Spleen (tissue), 11 donors: ENCODE results near the gene PIBF1. TPM values are rescaled to one million over a fixed set of nuclear protein-coding genes. Genes with fewer than 3 reads are reported as not detected.
"Not testable (repeated sequence)": the region's sequence is repeated elsewhere in the genome, so short reads cannot be mapped to it uniquely, and the experiment has no call there.

Experiments
- DNase-seq: peaks from one replicate; pipeline ENCODE4 v3.0.0-alpha.2; 2020
- H3K27ac ChIP-seq, 8 donors: fragments of 200-600 bp; sonication (generic) in 7 of 8; 1 replicate in 4 of 8; 2 replicates in 4 of 8; pipeline versions ENCODE4 v1.5.0 to v1.8.0; 2016 to 2021; ENCODE audit warnings: inconsistent platforms in 4 of 8, mild to moderate bottlenecking in 4 of 8, moderate library complexity in 1 of 8
- H3K27me3 ChIP-seq, 7 donors: fragments of 200-600 bp; sonication (generic) in 6 of 7; replicated peaks in 1 of 7; 1 replicate in 4 of 7; 2 replicates in 3 of 7; pipeline versions ENCODE4 v1.5.0 to v1.8.0; 2016 to 2021; ENCODE audit warnings: inconsistent platforms in 3 of 7, mild to moderate bottlenecking in 1 of 7
- H3K36me3 ChIP-seq, 6 donors: fragments of 200-600 bp; sonication (generic) in 5 of 6; 1 replicate in 4 of 6; 2 replicates in 2 of 6; pipeline versions ENCODE4 v1.5.0 to v1.8.0; 2016 to 2021; ENCODE audit warnings: inconsistent platforms in 2 of 6
- H3K4me1 ChIP-seq, 6 donors: fragments of 200-600 bp; sonication (generic) in 5 of 6; 1 replicate in 3 of 6; 2 replicates in 3 of 6; pipeline versions ENCODE4 v1.5.0 to v1.8.0; 2016 to 2021; ENCODE audit warnings: inconsistent platforms in 3 of 6
- H3K4me3 ChIP-seq, 8 donors: fragments of 200-600 bp; sonication (generic) in 7 of 8; 1 replicate in 4 of 8; 2 replicates in 4 of 8; pipeline versions ENCODE4 v1.5.0 to v1.8.0; 2016 to 2021; ENCODE audit warnings: inconsistent platforms in 4 of 8, mild to moderate bottlenecking in 4 of 8, moderate library complexity in 2 of 8
- H3K9me3 ChIP-seq, 8 donors: fragments of 200-600 bp; sonication (generic) in 7 of 8; 1 replicate in 4 of 8; 2 replicates in 4 of 8; pipeline versions ENCODE4 v1.5.0 to v1.8.0; 2016 to 2021; ENCODE audit warnings: inconsistent platforms in 4 of 8
- POLR2A ChIP-seq, 3 donors: fragments of 450-650 bp; IDR thresholded peaks; one replicate each; pipeline ENCODE4 v1.5.1; 2017; ENCODE audit warnings: antibody characterized with exemption in 3 of 3, mild to moderate bottlenecking in 1 of 3
- POLR2AphosphoS5 ChIP-seq, 3 donors: sonication (generic); formaldehyde crosslinking; IDR thresholded peaks; one replicate each; pipeline ENCODE4 v1.5.1; 2017; ENCODE audit warnings: antibody characterized with exemption in 3 of 3
- WGBS, 5 donors: extraction: QIAGEN DNeasy Blood & Tissue Kit in 3 of 5; methylation state at CpG; one replicate each; pipeline versions ENCODE4 v1.1.5 to v1.1.7; 2013 to 2018; 5-methylcytosine and 5-hydroxymethylcytosine counted together
- intact Hi-C: fragments of 100-400 bp; cut with DNase I; formaldehyde crosslinking; loops from one replicate; pipeline ENCODE4 v1.15.0; 2023; ENCODE audit warnings: low total_unique reads
- polyA plus RNA-seq, 3 donors: library from polyadenylated mRNA; stranded (reverse); fragments of 200-250 nt; gene quantifications; one replicate each; pipeline ENCODE4 v1.2.1, GENCODE V29; 2013
- total RNA-seq, 7 donors: library from RNA; depleted of rRNA in 3 of 7; stranded (reverse); fragments of >200 nt in 3 of 7; fragmentation: NEBNext Ultra II Directional in 4 of 7; extraction: Animal tissue kit (Norgen Biotek cat#: 25700) in 4 of 7; gene quantifications; one replicate each; pipeline versions ENCODE4 v1.1.0 to v1.2.1, GENCODE V29; 2016 to 2021
- TF ChIP-seq, protein P1 (sequence below), 11 experiments: fragments of 200-600 bp in 7 of 11; fragments of 450-650 bp in 4 of 11; sonication (generic) in 4 of 11; IDR thresholded peaks in 8 of 11; conservative IDR thresholded peaks in 3 of 11; 1 replicate in 7 of 11; 2 replicates in 4 of 11; pipeline versions ENCODE4 v1.4.0 to v1.8.0; 2016 to 2021; ENCODE audit warnings: antibody characterized with exemption in 11 of 11, inconsistent platforms in 4 of 11, mild to moderate bottlenecking in 1 of 11
- donor health status: healthy with polysubstance abuse.
- donor health status: DM: no; HTN: no; CAD: no; lungs with moderate emphysema.
- donor health status: DM: no; HTN: no; CAD: no.
- donor health status: Bipolar disorder and iron deficiency.
- donor health status: healthy.
- donor health status: DM: no; HTN: no; CAD: no.
- donor health status: DM: yes; HTN: yes; CAD: no.

Gene PIBF1
- total and polyA plus RNA-seq, 10 donors: 11.0 to 35.6 (median 27.9) TPM

DNA sequence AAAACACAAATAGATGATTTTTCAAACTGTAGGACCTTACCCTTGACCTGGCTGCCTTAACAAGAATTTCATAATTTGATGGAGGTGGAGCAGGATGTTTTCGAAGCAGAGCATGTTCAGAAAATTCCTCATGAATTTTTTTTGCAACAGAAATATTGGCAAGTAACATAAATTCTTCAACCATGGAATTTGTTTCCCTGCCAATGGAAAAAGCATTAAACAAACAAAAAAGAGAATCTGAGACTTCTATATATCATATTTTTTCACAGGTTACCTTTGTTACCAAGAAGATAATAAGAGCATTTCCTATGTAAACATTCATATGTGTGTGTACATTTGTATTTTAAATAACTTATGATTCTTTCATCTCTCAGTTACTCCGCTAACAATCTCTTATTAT, 18.5 kb upstream of the PIBF1 start:
- Histone ChIP-seq H3K4me3 (no peak overlapping the region), H3K4me1 (no peaks in the 10 kb centered on the region), H3K36me3 (peaks cover 0 to 100% (median 98%) of the 10 kb centered on the region in 6 donors), H3K9me3 (no peaks in the 10 kb centered on the region), H3K27me3 (no peaks in the 10 kb centered on the region), H3K27ac (no peak overlapping the region)
- intact Hi-C loops: no loop called here
- no peak for DNase-seq
- 82 to 92% (median 88%) methylated on average over 2 of the region's 2 CpGs for WGBS, 5 donors
- TF ChIP-seq POLR2AphosphoS5 (IDR thresholded peaks at IDR 0.05) (no peak), POLR2A (IDR thresholded peaks at IDR 0.05) (no peak)
- TF ChIP-seq, protein P1, sequence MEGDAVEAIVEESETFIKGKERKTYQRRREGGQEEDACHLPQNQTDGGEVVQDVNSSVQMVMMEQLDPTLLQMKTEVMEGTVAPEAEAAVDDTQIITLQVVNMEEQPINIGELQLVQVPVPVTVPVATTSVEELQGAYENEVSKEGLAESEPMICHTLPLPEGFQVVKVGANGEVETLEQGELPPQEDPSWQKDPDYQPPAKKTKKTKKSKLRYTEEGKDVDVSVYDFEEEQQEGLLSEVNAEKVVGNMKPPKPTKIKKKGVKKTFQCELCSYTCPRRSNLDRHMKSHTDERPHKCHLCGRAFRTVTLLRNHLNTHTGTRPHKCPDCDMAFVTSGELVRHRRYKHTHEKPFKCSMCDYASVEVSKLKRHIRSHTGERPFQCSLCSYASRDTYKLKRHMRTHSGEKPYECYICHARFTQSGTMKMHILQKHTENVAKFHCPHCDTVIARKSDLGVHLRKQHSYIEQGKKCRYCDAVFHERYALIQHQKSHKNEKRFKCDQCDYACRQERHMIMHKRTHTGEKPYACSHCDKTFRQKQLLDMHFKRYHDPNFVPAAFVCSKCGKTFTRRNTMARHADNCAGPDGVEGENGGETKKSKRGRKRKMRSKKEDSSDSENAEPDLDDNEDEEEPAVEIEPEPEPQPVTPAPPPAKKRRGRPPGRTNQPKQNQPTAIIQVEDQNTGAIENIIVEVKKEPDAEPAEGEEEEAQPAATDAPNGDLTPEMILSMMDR (IDR thresholded peaks at IDR 0.05 in 8 of 11, conservative IDR thresholded peaks at IDR 0.05 in 3 of 11): no peak

DNA sequence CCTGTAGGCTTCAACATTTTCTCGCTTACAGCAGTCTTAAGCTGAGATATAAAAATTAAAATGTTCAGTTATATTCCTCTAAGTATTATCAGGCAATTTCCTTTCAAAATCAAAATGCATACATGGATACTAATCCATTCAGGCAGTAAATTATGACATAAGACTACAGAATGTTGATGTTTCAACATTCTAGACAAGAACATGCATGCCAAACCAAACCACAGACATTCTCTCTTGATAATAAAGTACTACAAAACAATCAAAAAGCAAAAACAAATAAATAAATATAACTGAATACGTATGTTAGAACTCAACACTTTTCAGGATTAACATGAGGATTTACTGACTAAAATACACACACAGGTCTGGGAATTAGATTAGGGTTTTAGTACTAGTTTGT, 7.9 kb upstream of the PIBF1 start:
- peaks cover 0 to 35% (median 10%) of the 10 kb centered on the region in 6 donors for H3K4me1 ChIP-seq
- no peaks in the 10 kb centered on the region for H3K9me3 ChIP-seq
- WGBS, 5 donors: 84 to 96% (median 93%) methylated on average over 2 of the region's 2 CpGs
- H3K4me3 ChIP-seq: no peak overlapping the region
- intact Hi-C loops: no loop called here
- peaks cover 6 to 100% (median 89%) of the 10 kb centered on the region in 6 donors for H3K36me3 ChIP-seq
- no peak overlapping the region for H3K27ac ChIP-seq
- DNase-seq: no peak
- no peak for TF ChIP-seq POLR2AphosphoS5 (IDR thresholded peaks at IDR 0.05)
- TF ChIP-seq POLR2A (IDR thresholded peaks at IDR 0.05): no peak
- TF ChIP-seq, protein P1 (IDR thresholded peaks at IDR 0.05 in 8 of 11, conservative IDR thresholded peaks at IDR 0.05 in 3 of 11): no peak
- H3K27me3 ChIP-seq: no peaks in the 10 kb centered on the region

DNA sequence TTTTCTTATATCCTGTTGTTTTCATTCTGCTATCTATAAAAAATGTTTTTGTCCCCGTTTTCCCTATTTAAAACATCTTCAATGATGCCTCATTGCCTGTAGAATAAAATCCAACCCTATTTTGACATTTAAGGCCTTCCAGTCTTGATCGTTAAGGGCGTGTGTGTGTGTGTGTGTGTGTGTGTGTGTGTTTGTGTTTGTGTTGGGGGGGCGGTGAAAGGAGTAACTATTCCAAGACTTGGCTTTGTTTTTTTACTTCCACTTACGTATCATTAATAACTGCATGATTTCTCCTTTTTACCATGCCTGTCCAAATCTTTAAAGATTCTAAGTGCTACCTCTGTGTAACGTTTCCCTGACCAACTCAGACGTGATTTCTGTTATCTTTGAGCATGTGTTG, 784 bp downstream of the PIBF1 start:
- no peaks in the 10 kb centered on the region for H3K27me3 ChIP-seq
- peaks cover 23 to 87% (median 65%) of the 10 kb centered on the region in 6 donors for H3K4me1 ChIP-seq
- H3K9me3 ChIP-seq: no peaks in the 10 kb centered on the region
- TF ChIP-seq POLR2AphosphoS5 (IDR thresholded peaks at IDR 0.05): no peak
- TF ChIP-seq, protein P1 (IDR thresholded peaks at IDR 0.05 in 8 of 11, conservative IDR thresholded peaks at IDR 0.05 in 3 of 11): no peak
- no peak for TF ChIP-seq POLR2A (IDR thresholded peaks at IDR 0.05)
- H3K36me3 ChIP-seq: peaks cover 0 to 56% (median 8%) of the 10 kb centered on the region in 6 donors
- H3K4me3 ChIP-seq: peak overlapping the region; percentile 82 to 100 (median 95)
- H3K27ac ChIP-seq: peak overlapping the region in 6 of 8 donors; percentile 87 to 94 (median 90)
- intact Hi-C loops: no loop called here
- WGBS, 5 donors: 4 to 7% (median 6%) methylated on average over 7 of the region's 7 CpGs
- DNase-seq: no peak

DNA sequence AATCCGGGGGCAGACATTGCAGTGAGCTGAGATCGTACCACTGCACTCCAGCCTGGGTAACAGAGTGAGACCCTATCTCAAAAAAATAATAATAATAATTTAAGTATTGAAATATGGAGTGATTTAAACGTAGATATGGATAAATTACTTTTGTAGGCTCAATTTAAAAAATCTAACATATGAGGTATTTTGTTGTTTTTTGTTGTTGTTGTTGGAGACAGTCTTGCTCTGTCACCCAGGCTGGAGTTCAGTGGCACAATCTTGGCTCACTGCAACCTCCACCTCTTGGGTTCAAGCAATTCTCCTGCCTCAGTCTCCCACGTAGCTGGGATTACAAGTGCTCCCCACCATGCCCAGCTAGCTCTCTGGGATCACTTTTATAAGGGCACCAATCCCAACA, 2.7 kb downstream of the PIBF1 start:
- Histone ChIP-seq H3K36me3 (peaks cover 0 to 39% (median 3%) of the 10 kb centered on the region in 6 donors), H3K4me1 (peaks cover 22 to 80% (median 50%) of the 10 kb centered on the region in 6 donors)
- 92 to 99% (median 96%) methylated on average over 4 of the region's 4 CpGs for WGBS, 5 donors
- H3K9me3 ChIP-seq, H3K4me3 ChIP-seq, H3K27ac ChIP-seq, H3K27me3 ChIP-seq, DNase-seq, intact Hi-C loops: not testable (repeated sequence)

DNA sequence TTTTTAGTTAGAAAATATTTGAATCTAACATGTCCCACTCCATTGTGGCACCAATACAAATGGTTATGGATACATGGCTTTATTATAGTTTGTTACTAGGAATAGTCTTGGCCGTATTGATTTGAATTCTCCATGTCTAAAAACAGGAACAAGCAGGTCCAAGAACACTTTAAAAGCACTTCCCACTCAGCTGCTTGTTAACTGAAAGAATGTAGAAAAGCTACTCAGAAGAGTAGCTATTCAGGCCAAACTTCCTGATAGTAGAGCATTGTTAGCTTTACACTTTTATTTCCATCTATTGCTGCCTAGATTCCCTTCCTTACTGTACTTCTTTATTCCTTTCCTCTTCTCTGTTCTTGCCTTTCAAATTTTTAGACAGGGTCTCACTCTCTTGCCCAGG, 6.9 kb downstream of the PIBF1 start:
- no peak for DNase-seq

More for the DNA sequence above, 6.9 kb downstream of the PIBF1 start:
- Histone ChIP-seq H3K36me3 (peaks cover 0 to 73% (median 21%) of the 10 kb centered on the region in 6 donors), H3K4me1 (peaks cover 0 to 46% (median 20%) of the 10 kb centered on the region in 6 donors), H3K27ac (no peak overlapping the region), H3K9me3 (no peaks in the 10 kb centered on the region), H3K4me3 (no peak overlapping the region), H3K27me3 (no peaks in the 10 kb centered on the region)
- TF ChIP-seq, protein P1 (IDR thresholded peaks at IDR 0.05 in 8 of 11, conservative IDR thresholded peaks at IDR 0.05 in 3 of 11): no peak
- TF ChIP-seq POLR2AphosphoS5 (IDR thresholded peaks at IDR 0.05) (no peak), POLR2A (IDR thresholded peaks at IDR 0.05) (no peak)
- intact Hi-C loops: no loop called here
- 42 to 60% (median 53%) methylated on average over 1 of the region's 1 CpG for WGBS, 5 donors
